ENCODE data around the gene MCTP1.

The MCTP1 gene

DNA sequence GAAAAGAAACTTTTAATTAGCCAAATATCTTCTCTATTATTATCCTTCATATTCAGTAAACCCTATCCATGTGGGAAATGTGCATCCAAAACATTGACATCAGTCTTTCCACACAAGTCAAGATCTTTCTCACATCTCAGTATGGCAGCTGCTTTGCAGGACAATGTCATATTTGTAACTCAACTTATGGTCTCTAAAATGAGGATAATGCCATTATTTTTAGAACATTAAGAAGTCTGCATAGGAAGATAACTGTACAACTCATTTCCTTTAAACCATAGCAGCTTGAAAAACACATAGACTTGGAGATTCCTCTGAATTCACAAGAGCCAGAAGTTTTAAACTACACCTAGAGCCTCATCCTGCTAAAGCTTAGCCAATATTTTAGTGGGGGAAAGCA is 43.7 kb downstream of the MCTP1 start:
- H3K9ac ChIP-seq (ENCODE audit: low read depth, low read length, poor library complexity, severe bottlenecking): no peak overlapping the region
- TF ChIP-seq, protein P1, sequence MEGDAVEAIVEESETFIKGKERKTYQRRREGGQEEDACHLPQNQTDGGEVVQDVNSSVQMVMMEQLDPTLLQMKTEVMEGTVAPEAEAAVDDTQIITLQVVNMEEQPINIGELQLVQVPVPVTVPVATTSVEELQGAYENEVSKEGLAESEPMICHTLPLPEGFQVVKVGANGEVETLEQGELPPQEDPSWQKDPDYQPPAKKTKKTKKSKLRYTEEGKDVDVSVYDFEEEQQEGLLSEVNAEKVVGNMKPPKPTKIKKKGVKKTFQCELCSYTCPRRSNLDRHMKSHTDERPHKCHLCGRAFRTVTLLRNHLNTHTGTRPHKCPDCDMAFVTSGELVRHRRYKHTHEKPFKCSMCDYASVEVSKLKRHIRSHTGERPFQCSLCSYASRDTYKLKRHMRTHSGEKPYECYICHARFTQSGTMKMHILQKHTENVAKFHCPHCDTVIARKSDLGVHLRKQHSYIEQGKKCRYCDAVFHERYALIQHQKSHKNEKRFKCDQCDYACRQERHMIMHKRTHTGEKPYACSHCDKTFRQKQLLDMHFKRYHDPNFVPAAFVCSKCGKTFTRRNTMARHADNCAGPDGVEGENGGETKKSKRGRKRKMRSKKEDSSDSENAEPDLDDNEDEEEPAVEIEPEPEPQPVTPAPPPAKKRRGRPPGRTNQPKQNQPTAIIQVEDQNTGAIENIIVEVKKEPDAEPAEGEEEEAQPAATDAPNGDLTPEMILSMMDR (conservative IDR thresholded peaks at IDR 0.05; ENCODE audit: low read length): no peak
- TF ChIP-seq EZH2phosphoT487 (IDR thresholded peaks at IDR 0.05; ENCODE audit: borderline replicate concordance): no peak
- peak overlapping the region; percentile 6 for H3K4me2 ChIP-seq (ENCODE audit: low read depth, low read length, poor library complexity, severe bottlenecking)
- H3F3A ChIP-seq (ENCODE audit: low read depth): no peaks in the 10 kb centered on the region; the same call in 1 of the 2 replicates
- H3K79me2 ChIP-seq (ENCODE audit: insufficient read depth, low read length): no peaks in the 10 kb centered on the region
- H3K9me2 ChIP-seq (replicated peaks; ENCODE audit: low read depth, low read length): no peaks in the 10 kb centered on the region
- H3K4me1 ChIP-seq (ENCODE audit: insufficient read depth, low read length, poor library complexity, severe bottlenecking): peaks cover 8% of the 10 kb centered on the region
- H2AFZ ChIP-seq (ENCODE audit: low read length): no peak overlapping the region
- H4K20me1 ChIP-seq (ENCODE audit: insufficient read depth, low read length, poor library complexity, severe bottlenecking): no peaks in the 10 kb centered on the region
- no peaks in the 10 kb centered on the region for H3K9me3 ChIP-seq (ENCODE audit: insufficient read depth, low read depth, low read length)
- H3K4me3 ChIP-seq (ENCODE audit: low read length, poor library complexity, severe bottlenecking): no peak overlapping the region
- no peaks in the 10 kb centered on the region for H3K27me3 ChIP-seq (ENCODE audit: insufficient read depth, low read length, poor library complexity, severe bottlenecking)
- no peaks in the 10 kb centered on the region for H3K36me3 ChIP-seq (ENCODE audit: insufficient read depth, low read length)

GRCh38 chr5:95238560-95239325 is 46.2 kb downstream of the MCTP1 start:
- H3K9me2 ChIP-seq (replicated peaks; ENCODE audit: low read depth, low read length): no peaks in the 10 kb centered on the region
- H3K36me3 ChIP-seq (ENCODE audit: insufficient read depth, low read length): no peaks in the 10 kb centered on the region
- no peak overlapping the region for H3K9ac ChIP-seq (ENCODE audit: low read depth, low read length, poor library complexity, severe bottlenecking)
- no peak overlapping the region for H3K4me3 ChIP-seq (ENCODE audit: low read length, poor library complexity, severe bottlenecking)
- H3K9me3 ChIP-seq (ENCODE audit: insufficient read depth, low read depth, low read length): no peaks in the 10 kb centered on the region
- no peak overlapping the region for H2AFZ ChIP-seq (ENCODE audit: low read length)
- no peaks in the 10 kb centered on the region; the same call in 1 of the 2 replicates for H3F3A ChIP-seq (ENCODE audit: low read depth)
- no peaks in the 10 kb centered on the region for H4K20me1 ChIP-seq (ENCODE audit: insufficient read depth, low read length, poor library complexity, severe bottlenecking)
- H3K79me2 ChIP-seq (ENCODE audit: insufficient read depth, low read length): no peaks in the 10 kb centered on the region
- H3K4me1 ChIP-seq (ENCODE audit: insufficient read depth, low read length, poor library complexity, severe bottlenecking): peaks cover 8% of the 10 kb centered on the region
- no peak overlapping the region for H3K4me2 ChIP-seq (ENCODE audit: low read depth, low read length, poor library complexity, severe bottlenecking)
- TF ChIP-seq, protein P1 (conservative IDR thresholded peaks at IDR 0.05; ENCODE audit: low read length): peak; percentile 75
- no peak for TF ChIP-seq EZH2phosphoT487 (IDR thresholded peaks at IDR 0.05; ENCODE audit: borderline replicate concordance)
- no peaks in the 10 kb centered on the region for H3K27me3 ChIP-seq (ENCODE audit: insufficient read depth, low read length, poor library complexity, severe bottlenecking)

GRCh38 chr5:95237324-95237723 is 47.6 kb downstream of the MCTP1 start:
- H3K4me3 ChIP-seq (ENCODE audit: low read length, poor library complexity, severe bottlenecking): no peak overlapping the region
- no peaks in the 10 kb centered on the region for H3K9me2 ChIP-seq (replicated peaks; ENCODE audit: low read depth, low read length)
- TF ChIP-seq, protein P1 (conservative IDR thresholded peaks at IDR 0.05; ENCODE audit: low read length): peak; percentile 32
- TF ChIP-seq EZH2phosphoT487 (IDR thresholded peaks at IDR 0.05; ENCODE audit: borderline replicate concordance): no peak
- H3K9me3 ChIP-seq (ENCODE audit: insufficient read depth, low read depth, low read length): no peaks in the 10 kb centered on the region
- no peaks in the 10 kb centered on the region for H3K36me3 ChIP-seq (ENCODE audit: insufficient read depth, low read length)
- H3F3A ChIP-seq (ENCODE audit: low read depth): no peaks in the 10 kb centered on the region; the same call in 1 of the 2 replicates
- no peaks in the 10 kb centered on the region for H4K20me1 ChIP-seq (ENCODE audit: insufficient read depth, low read length, poor library complexity, severe bottlenecking)
- H3K9ac ChIP-seq (ENCODE audit: low read depth, low read length, poor library complexity, severe bottlenecking): no peak overlapping the region
- H3K79me2 ChIP-seq (ENCODE audit: insufficient read depth, low read length): no peaks in the 10 kb centered on the region
- no peaks in the 10 kb centered on the region for H3K27me3 ChIP-seq (ENCODE audit: insufficient read depth, low read length, poor library complexity, severe bottlenecking)
- H2AFZ ChIP-seq (ENCODE audit: low read length): no peak overlapping the region
- peaks cover 8% of the 10 kb centered on the region for H3K4me1 ChIP-seq (ENCODE audit: insufficient read depth, low read length, poor library complexity, severe bottlenecking)
- H3K4me2 ChIP-seq (ENCODE audit: low read depth, low read length, poor library complexity, severe bottlenecking): no peak overlapping the region
